Upper lobe of left lung (tissue), 4 donors: Measurements from ENCODE around the gene MVD.

Experiments
- CTCF ChIP-seq, 6 experiments: fragments of 450-650 bp in 4 of 6; fragments of 200-600 bp in 2 of 6; sonication (generic) in 2 of 6; IDR thresholded peaks; one replicate each; pipeline ENCODE4 v1.5.1; 2016 to 2019; ENCODE audit warnings: antibody characterized with exemption in 6 of 6
- EP300 ChIP-seq, 4 donors: sonication (generic); formaldehyde crosslinking; IDR thresholded peaks; one replicate each; pipeline ENCODE4 v1.5.1; 2017; ENCODE audit warnings: antibody characterized with exemption in 4 of 4, control low read depth in 2 of 4
- POLR2A ChIP-seq, 4 donors: fragments of 450-650 bp; IDR thresholded peaks; one replicate each; pipeline ENCODE4 v1.5.1; 2016 to 2017; ENCODE audit warnings: antibody characterized with exemption in 4 of 4, mild to moderate bottlenecking in 2 of 4

- TF ChIP-seq POLR2A (IDR thresholded peaks at IDR 0.05) (no peak), CTCF (IDR thresholded peaks at IDR 0.05) (no peak), EP300 (IDR thresholded peaks at IDR 0.05) (no peak)
Observed at GRCh38 chr16:88700322-88700635, 37.4 kb upstream of the MVD start.
